ENCODE measurements around the gene ZNF148. TPM values are rescaled to one million over a fixed set of nuclear protein-coding genes. Genes with fewer than 3 reads are reported as not detected.

ZNF148 gene
- total and polyA plus RNA-seq, 2 of the 4 experiments (the other 2 are of a cell fraction) = 9.4 to 65.2 TPM

DNA sequence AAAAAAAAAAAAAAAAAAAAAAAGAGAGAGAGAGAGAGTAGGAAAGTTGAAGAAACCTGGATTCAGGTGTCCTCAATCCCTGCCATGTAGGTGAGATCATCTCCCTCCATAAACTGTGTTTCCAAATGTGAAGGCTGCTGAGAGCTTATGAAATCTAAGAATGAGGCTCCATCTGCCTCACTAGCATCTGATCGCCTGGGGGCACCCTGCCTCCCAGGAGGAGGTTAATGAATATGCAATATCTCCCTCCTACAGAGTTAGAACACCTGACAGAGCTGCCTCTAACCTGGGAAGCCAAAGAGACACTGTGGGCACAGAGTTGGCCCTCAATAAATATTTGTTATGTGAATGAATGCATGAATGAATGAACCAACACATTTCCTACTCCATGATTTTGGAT lies 23.8 kb upstream of the ZNF148 start:
- no peak overlapping the region for H3K27ac ChIP-seq (ENCODE audit: insufficient read depth, low read length)
- no peak overlapping the region for H2AFZ ChIP-seq (replicated peaks; ENCODE audit: low read length, poor library complexity)
- no peaks in the 10 kb centered on the region for H4K20me1 ChIP-seq (ENCODE audit: insufficient read depth, low read length)
- WGBS, 2 experiments (ENCODE audit: extremely low coverage in 2 of 2, insufficient read length in 1 of 2) = no CpG with 5 or more reads among the region's 1 CpG
- H2BK15ac ChIP-seq (ENCODE audit: low read depth, low read length) = no peak overlapping the region
- no peak overlapping the region for H2BK5ac ChIP-seq (ENCODE audit: low read depth, low read length, poor library complexity, severe bottlenecking)
- H3K56ac ChIP-seq (ENCODE audit: extremely low read depth, insufficient read depth, low read length) = no peak overlapping the region
- ChIA-PET POLR2A (ENCODE audit: unreplicated experiment) (no interaction called here), CTCF (no interaction called here)
- dilution Hi-C loops (cut with HindIII; ENCODE audit: low sequenced_read_pairs, unreplicated experiment) = no loop called here
- peaks cover 7% of the 10 kb centered on the region; the same call in 1 of the 2 replicates for H3K4me1 ChIP-seq (ENCODE audit: control insufficient read depth, insufficient read depth, low read length)
- no peak overlapping the region for H3K18ac ChIP-seq (ENCODE audit: low read depth, low read length)
- ATAC-seq (ENCODE audit: low read depth) = no peak
- H2BK120ac ChIP-seq (ENCODE audit: low read depth, low read length) = no peak overlapping the region
- TF ChIP-seq MAFK (IDR thresholded peaks at IDR 0.05; ENCODE audit: low read depth, low read length) = no peak
- TF ChIP-seq RAD21 (IDR thresholded peaks at IDR 0.05; ENCODE audit: low read length) = no peak
- TF ChIP-seq CHD1 (IDR thresholded peaks at IDR 0.05; ENCODE audit: low read depth, low read length) = no peak
- no peak for TF ChIP-seq MXI1 (IDR thresholded peaks at IDR 0.05; ENCODE audit: borderline replicate concordance, low read depth, low read length)
- no peak for TF ChIP-seq SMC3 (IDR thresholded peaks at IDR 0.05; ENCODE audit: low read depth, low read length)
- no peak for TF ChIP-seq RCOR1 (IDR thresholded peaks at IDR 0.05; ENCODE audit: insufficient replicate concordance, low read length)
- TF ChIP-seq FOS (IDR thresholded peaks at IDR 0.05; ENCODE audit: low read depth, low read length) = no peak
- TF ChIP-seq, protein P1, sequence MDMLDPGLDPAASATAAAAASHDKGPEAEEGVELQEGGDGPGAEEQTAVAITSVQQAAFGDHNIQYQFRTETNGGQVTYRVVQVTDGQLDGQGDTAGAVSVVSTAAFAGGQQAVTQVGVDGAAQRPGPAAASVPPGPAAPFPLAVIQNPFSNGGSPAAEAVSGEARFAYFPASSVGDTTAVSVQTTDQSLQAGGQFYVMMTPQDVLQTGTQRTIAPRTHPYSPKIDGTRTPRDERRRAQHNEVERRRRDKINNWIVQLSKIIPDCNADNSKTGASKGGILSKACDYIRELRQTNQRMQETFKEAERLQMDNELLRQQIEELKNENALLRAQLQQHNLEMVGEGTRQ (IDR thresholded peaks at IDR 0.05; ENCODE audit: low read depth, low read length) = no peak
- no peak for TF ChIP-seq BHLHE40 (IDR thresholded peaks at IDR 0.05; ENCODE audit: low read depth, low read length)
- H3K23ac ChIP-seq (ENCODE audit: low read depth, low read length) = no peak overlapping the region
- H2AK5ac ChIP-seq (ENCODE audit: low read depth, low read length) = no peak overlapping the region
- no peak overlapping the region for H3K4me3 ChIP-seq (ENCODE audit: insufficient read depth, low read depth, low read length)
- H3K14ac ChIP-seq (replicated peaks; ENCODE audit: low read depth, low read length) = no peak overlapping the region
- intact Hi-C loops (cut with micrococcal nuclease) = no loop called here
- H4K5ac ChIP-seq (ENCODE audit: low read depth, low read length) = no peak overlapping the region
- H3K9me1 ChIP-seq (ENCODE audit: insufficient read depth, low read length) = peaks cover 3% of the 10 kb centered on the region; the same call in 1 of the 2 replicates
- in situ Hi-C loops (cut with MboI; ENCODE audit: low sequenced_read_pairs) = no loop called here
- BruUV-seq (replicated peaks) = no TSS peak
- H2AK9ac ChIP-seq (replicated peaks; ENCODE audit: low read depth, low read length, poor library complexity) = no peak overlapping the region
- no peak overlapping the region for H3K9ac ChIP-seq (ENCODE audit: low read depth, low read length)
- no peak overlapping the region for H2BK20ac ChIP-seq (ENCODE audit: low read depth, low read length)
- H3K9me3 ChIP-seq (ENCODE audit: control insufficient read depth, insufficient read depth, low read length) = no peaks in the 10 kb centered on the region
- H3K4me2 ChIP-seq (ENCODE audit: low read depth, low read length) = no peak overlapping the region
- H3K79me1 ChIP-seq (ENCODE audit: low read depth in 1 of 2, low read length in 2 of 2) = no peaks in the 10 kb centered on the region
- no peak for DNase-seq
- no peak overlapping the region for H3K4ac ChIP-seq (ENCODE audit: low read depth, low read length)
- H3K27me3 ChIP-seq (ENCODE audit: control insufficient read depth, insufficient read depth, low read length) = no peaks in the 10 kb centered on the region
- H3K36me3 ChIP-seq (ENCODE audit: control insufficient read depth, insufficient read depth, low read length) = no peaks in the 10 kb centered on the region
- no peak overlapping the region for H4K91ac ChIP-seq (ENCODE audit: insufficient read depth, low read depth, low read length)
- H4K8ac ChIP-seq (ENCODE audit: low read depth in 2 of 2, low read length in 2 of 2) = no peak overlapping the region

Measured in IMR-90 (cell line).